Neural cell (in vitro differentiated cells): ENCODE results near the gene ZNF783. TPM values are rescaled to one million over a fixed set of nuclear protein-coding genes. Genes with fewer than 3 reads are reported as not detected.

Experiments
- H2AFZ ChIP-seq: fragments of 200-600, 300-800 bp; sonication (generic), shearing (Covaris generic); 2 replicates; pipeline ENCODE4 v1.6.0; 2014; ENCODE audit warnings: low read depth, mild to moderate bottlenecking, antibody characterized with exemption, low read length, moderate library complexity
- H3F3A ChIP-seq: fragments of 200-600 bp; shearing (Covaris generic); 2 replicates; pipeline ENCODE4 v1.6.1; 2016; ENCODE audit warnings: mild to moderate bottlenecking, moderate library complexity, mixed read lengths, antibody characterized with exemption, low read length; ENCODE audit not compliant: insufficient read depth, poor library complexity, severe bottlenecking
- H3K27ac ChIP-seq: fragments of 200-600, 300-800 bp; sonication (generic), shearing (Covaris generic); 2 replicates; pipeline ENCODE4 v1.5.1; 2014; ENCODE audit warnings: mild to moderate bottlenecking, low read length, moderate library complexity
- H3K27me3 ChIP-seq: fragments of 300-800, 200-600 bp; sonication (generic), shearing (Covaris generic); 2 replicates; pipeline ENCODE4 v1.6.0; 2014; ENCODE audit warnings: mild to moderate bottlenecking, low read depth, low read length, moderate library complexity; ENCODE audit not compliant: insufficient read depth
- H3K36me3 ChIP-seq: fragments of 300-800, 200-600 bp; sonication (generic), shearing (Covaris generic); 2 replicates; pipeline ENCODE4 v1.5.1; 2014; ENCODE audit warnings: mild to moderate bottlenecking, antibody characterized with exemption, low read length, moderate library complexity; ENCODE audit not compliant: insufficient read depth
- H3K4me2 ChIP-seq: fragments of 300-800, 200-600 bp; sonication (generic), shearing (Covaris generic); 2 replicates; pipeline ENCODE4 v1.6.0; 2014; ENCODE audit warnings: mild to moderate bottlenecking, low read length
- H3K4me3 ChIP-seq: fragments of 300-800, 200-600 bp; sonication (generic), shearing (Covaris generic); 2 replicates; pipeline ENCODE4 v1.5.1; 2014; ENCODE audit warnings: mild to moderate bottlenecking, low read length, moderate library complexity
- H3K79me2 ChIP-seq: fragments of 200-600 bp; shearing (Covaris generic); replicated peaks from 2 replicates; pipeline ENCODE4 v1.6.0; 2014; ENCODE audit warnings: mild to moderate bottlenecking, low read length, moderate library complexity; ENCODE audit not compliant: insufficient read depth
- H3K9ac ChIP-seq: fragments of 300-800, 200-600 bp; sonication (generic), shearing (Covaris generic); 2 replicates; pipeline ENCODE4 v1.6.1; 2016; ENCODE audit warnings: mild to moderate bottlenecking, low read length, mixed read lengths
- H3K9me2 ChIP-seq: fragments of 200-600 bp; shearing (Covaris generic); 2 replicates; pipeline ENCODE4 v1.6.1; 2016; ENCODE audit warnings: mild to moderate bottlenecking, low read length, mixed read lengths; ENCODE audit not compliant: insufficient read depth
- H3K9me3 ChIP-seq: fragments of 200-600, 300-800 bp; sonication (generic), shearing (Covaris generic); 2 replicates; pipeline ENCODE4 v1.6.1; 2016; ENCODE audit warnings: mild to moderate bottlenecking, mixed run types, low read length, moderate library complexity, mixed read lengths
- H4K20me1 ChIP-seq: fragments of 200-600 bp; shearing (Covaris generic); 2 replicates; pipeline ENCODE4 v1.6.1; 2016; ENCODE audit warnings: mild to moderate bottlenecking, mixed run types; ENCODE audit not compliant: insufficient read depth
- CTCF ChIP-seq: fragments of 450-650 bp; IDR thresholded peaks from 2 replicates; pipeline ENCODE4 v1.5.1; 2014; ENCODE audit warnings: antibody characterized with exemption, mild to moderate bottlenecking, moderate library complexity; ENCODE audit not compliant: poor library complexity, severe bottlenecking
- EP300 ChIP-seq: fragments of 450-650 bp; conservative IDR thresholded peaks from 2 replicates; pipeline ENCODE4 v1.6.1; 2014; ENCODE audit warnings: antibody characterized with exemption, mild to moderate bottlenecking, moderate library complexity; ENCODE audit not compliant: poor library complexity, severe bottlenecking
- EZH2 ChIP-seq: fragments of 200-600, 300-800 bp; shearing (Covaris generic), sonication (generic); IDR thresholded peaks from 2 replicates; pipeline ENCODE4 v1.6.1; 2014; ENCODE audit warnings: antibody characterized with exemption, low read length, borderline replicate concordance, mild to moderate bottlenecking; ENCODE audit not compliant: insufficient read depth, poor library complexity, severe bottlenecking
- MXI1 ChIP-seq: fragments of 450-650 bp; conservative IDR thresholded peaks from 2 replicates; pipeline ENCODE4 v1.6.1; 2014; ENCODE audit warnings: antibody characterized with exemption, mild to moderate bottlenecking; ENCODE audit not compliant: poor library complexity, severe bottlenecking
- POLR2AphosphoS5 ChIP-seq: IDR thresholded peaks from 2 replicates; pipeline ENCODE4 v1.6.1; 2012
- RAD21 ChIP-seq: fragments of 450-650 bp; conservative IDR thresholded peaks from 2 replicates; pipeline ENCODE4 v1.6.1; 2014; ENCODE audit warnings: antibody characterized with exemption, mild to moderate bottlenecking, moderate library complexity
- REST ChIP-seq: IDR thresholded peaks from 2 replicates; pipeline ENCODE4 v1.6.1; 2012; ENCODE audit warnings: borderline replicate concordance
- SMC3 ChIP-seq: fragments of 450-650 bp; conservative IDR thresholded peaks from 2 replicates; pipeline ENCODE4 v1.6.1; 2014; ENCODE audit warnings: antibody characterized with exemption, mild to moderate bottlenecking, moderate library complexity; ENCODE audit not compliant: poor library complexity
- TAF1 ChIP-seq: IDR thresholded peaks from 2 replicates; pipeline ENCODE4 v1.6.1; 2012; ENCODE audit warnings: low read depth
- polyA plus RNA-seq: library from polyadenylated mRNA; depleted of rRNA; stranded (reverse); fragments of >200 nt; gene quantifications from 2 replicates; pipeline ENCODE4 v1.2.3, GENCODE V29; 2014

The ZNF783 gene
- polyA plus RNA-seq, 1 donor from 2014 or later = 23.9 TPM

- TF ChIP-seq EP300 (no peak), MXI1 (no peak), SMC3 (no peak), REST (no peak), POLR2AphosphoS5 (no peak), TAF1 (no peak), RAD21 (no peak), EZH2 (no peak), CTCF (no peak)
- no peaks in the 10 kb centered on the region for H3K36me3 ChIP-seq
Observed at GRCh38 chr7:149218469-149219420, 43.3 kb upstream of the ZNF783 start.

GRCh38 chr7:149220534-149220933, 41.5 kb upstream of the ZNF783 start:
- Histone ChIP-seq H3K9me3 (no peaks in the 10 kb centered on the region), H3F3A (no peaks in the 10 kb centered on the region), H3K4me2 (no peak overlapping the region), H4K20me1 (no peaks in the 10 kb centered on the region), H3K9ac (no peak overlapping the region), H3K79me2 (no peaks in the 10 kb centered on the region), H3K36me3 (no peaks in the 10 kb centered on the region), H2AFZ (no peak overlapping the region), H3K27ac (no peak overlapping the region), H3K9me2 (no peaks in the 10 kb centered on the region), H3K27me3 (no peaks in the 10 kb centered on the region), H3K4me3 (no peak overlapping the region)
- no peak for TF ChIP-seq EZH2
- TF ChIP-seq EP300 = no peak

More at GRCh38 chr7:149218469-149219420, 43.3 kb upstream of the ZNF783 start:
- Histone ChIP-seq H3K9ac (no peak overlapping the region), H3K4me3 (no peak overlapping the region), H4K20me1 (no peaks in the 10 kb centered on the region), H3K9me3 (no peaks in the 10 kb centered on the region), H3F3A (no peaks in the 10 kb centered on the region), H3K27me3 (no peaks in the 10 kb centered on the region), H2AFZ (no peak overlapping the region), H3K9me2 (no peaks in the 10 kb centered on the region), H3K79me2 (no peaks in the 10 kb centered on the region), H3K27ac (no peak overlapping the region), H3K4me2 (no peak overlapping the region)
